Activated CD8-positive, alpha-beta T cell treated with anti-CD3 and anti-CD28 coated beads for 36 hours (primary cell): ENCODE results near the gene ZNF439. TPM values are rescaled to one million over a fixed set of nuclear protein-coding genes. Genes with fewer than 3 reads are reported as not detected.
"Not testable (repeated sequence)": the region's sequence is repeated elsewhere in the genome, so short reads cannot be mapped to it uniquely, and the experiment has no call there.

Source experiments
- ATAC-seq: fragments of 200-7000 bp; cut with Tn5 transposase; one replicate; pipeline ENCODE4 v1.10.0; 2021; ENCODE audit warnings: mild to moderate bottlenecking, moderate library complexity
- CTCF ChIA-PET: fragments of 350-600 bp; sonication (Branson Sonifier 250); formaldehyde crosslinking; loops from one replicate; lab custom pipeline; 2021; ENCODE audit warnings: antibody characterized with exemption; lab: Charles Lee
- POLR2A ChIA-PET: fragments of 350-600 bp; sonication (Branson Sonifier 250); formaldehyde crosslinking; loops from one replicate; lab custom pipeline; 2021; ENCODE audit warnings: antibody characterized with exemption; lab: Charles Lee
- DNase-seq: peaks from one replicate; pipeline ENCODE4 v3.0.0-alpha.2; 2020
- H3K27ac Mint-ChIP-seq: one replicate; pipeline ENCODE4 v1.8.0; 2021; ENCODE audit warnings: mild to moderate bottlenecking, mixed read lengths
- H3K27me3 Mint-ChIP-seq: one replicate; pipeline ENCODE4 v1.8.0; 2021; ENCODE audit warnings: mixed read lengths
- H3K36me3 Mint-ChIP-seq: one replicate; pipeline ENCODE4 v1.8.0; 2021; ENCODE audit warnings: low read depth, mixed read lengths
- H3K4me1 Mint-ChIP-seq: one replicate; pipeline ENCODE4 v1.8.0; 2021; ENCODE audit warnings: low read depth, mixed read lengths
- H3K4me3 Mint-ChIP-seq: one replicate; pipeline ENCODE4 v1.8.0; 2021; ENCODE audit warnings: mild to moderate bottlenecking, moderate library complexity, mixed read lengths
- H3K9me3 Mint-ChIP-seq: one replicate; pipeline ENCODE4 v1.8.0; 2021; ENCODE audit warnings: mixed read lengths
- CTCF ChIP-seq: fragments of 200-600 bp; IDR thresholded peaks from one replicate; pipeline ENCODE4 v1.8.0; 2022; ENCODE audit warnings: antibody characterized with exemption, mild to moderate bottlenecking
- intact Hi-C: fragments of 100-400 bp; cut with micrococcal nuclease; formaldehyde crosslinking; loops from one replicate; pipeline ENCODE4 v1.10.0; 2022
- total RNA-seq, 2 experiments: library from RNA; stranded (reverse); gene quantifications; one replicate each; pipeline ENCODE4 v1.2.3, GENCODE V29; 2021

The ZNF439 gene
- total RNA-seq, 2 experiments from 2014 or later, result 8.7 to 9.6 TPM

GRCh38 chr19:11890634-11891033 lies 42.1 kb downstream of the ZNF439 start:
- DNase-seq (no peak), ATAC-seq (no peak)
- Mint-ChIP-seq H3K4me3 (no peak overlapping the region), H3K36me3 (peaks cover 14% of the 10 kb centered on the region), H3K9me3 (peaks cover 4% of the 10 kb centered on the region), H3K4me1 (peaks cover 21% of the 10 kb centered on the region), H3K27me3 (no peaks in the 10 kb centered on the region), H3K27ac (no peak overlapping the region)
- intact Hi-C loops, result no loop called here
- no peak for TF ChIP-seq CTCF
- CTCF ChIA-PET, result interaction anchor here (1.9 kb wide), 1 partner anchor 98 kb away, joined by 7 read pairs; no protein-coding TSS in a partner anchor
- POLR2A ChIA-PET, result no interaction called here

GRCh38 chr19:11894851-11895250 lies 46.3 kb downstream of the ZNF439 start:
- H3K36me3 Mint-ChIP-seq, result peaks cover 26% of the 10 kb centered on the region
- DNase-seq (no peak), ATAC-seq (no peak)
- peaks cover under 1% of the 10 kb centered on the region for H3K4me1 Mint-ChIP-seq
- peaks cover 12% of the 10 kb centered on the region for H3K9me3 Mint-ChIP-seq
- no peak overlapping the region for H3K27ac Mint-ChIP-seq
- POLR2A ChIA-PET, result no interaction called here
- no peaks in the 10 kb centered on the region for H3K27me3 Mint-ChIP-seq
- CTCF ChIA-PET, result no interaction called here
- TF ChIP-seq CTCF, result no peak
- no peak overlapping the region for H3K4me3 Mint-ChIP-seq
- intact Hi-C loops, result no loop called here

GRCh38 chr19:11902228-11902627 lies 53.7 kb downstream of the ZNF439 start:
- no peaks in the 10 kb centered on the region for H3K27me3 Mint-ChIP-seq
- H3K9me3 Mint-ChIP-seq, result peaks cover 56% of the 10 kb centered on the region
- no peak overlapping the region for H3K4me3 Mint-ChIP-seq
- H3K36me3 Mint-ChIP-seq, result peaks cover 68% of the 10 kb centered on the region
- H3K27ac Mint-ChIP-seq, result no peak overlapping the region
- H3K4me1 Mint-ChIP-seq, result no peaks in the 10 kb centered on the region
- intact Hi-C loops, result no loop called here
- POLR2A ChIA-PET, result no interaction called here
- no peak for TF ChIP-seq CTCF
- CTCF ChIA-PET, result no interaction called here
- no peak for DNase-seq
- no peak for ATAC-seq

GRCh38 chr19:11905928-11906327 lies 57.4 kb downstream of the ZNF439 start:
- ChIA-PET CTCF (interaction anchor here (0.8 kb wide), 1 partner anchor 82 kb away, joined by 3 read pairs; no protein-coding TSS in a partner anchor), POLR2A (no interaction called here)
- intact Hi-C loops, result no loop called here
- H3K27ac Mint-ChIP-seq, result no peak overlapping the region
- no peak for TF ChIP-seq CTCF
- no peak for DNase-seq
- H3K9me3 Mint-ChIP-seq, result peaks cover 68% of the 10 kb centered on the region
- no peak for ATAC-seq
- H3K36me3 Mint-ChIP-seq, result peaks cover 68% of the 10 kb centered on the region
- no peaks in the 10 kb centered on the region for H3K27me3 Mint-ChIP-seq
- no peaks in the 10 kb centered on the region for H3K4me1 Mint-ChIP-seq
- no peak overlapping the region for H3K4me3 Mint-ChIP-seq

- H3K4me3 Mint-ChIP-seq, H3K27ac Mint-ChIP-seq, intact Hi-C loops, POLR2A ChIA-PET, ATAC-seq, H3K4me1 Mint-ChIP-seq, H3K27me3 Mint-ChIP-seq, DNase-seq, CTCF ChIA-PET: not testable (repeated sequence)
- peaks cover 36% of the 10 kb centered on the region for H3K36me3 Mint-ChIP-seq
- peaks cover 51% of the 10 kb centered on the region for H3K9me3 Mint-ChIP-seq
Measured at GRCh38 chr19:11911937-11912336, 63.4 kb downstream of the ZNF439 start.

GRCh38 chr19:11914417-11915051 lies 66.0 kb downstream of the ZNF439 start:
- POLR2A ChIA-PET, intact Hi-C loops, DNase-seq, H3K27me3 Mint-ChIP-seq, H3K4me3 Mint-ChIP-seq, H3K4me1 Mint-ChIP-seq, H3K27ac Mint-ChIP-seq, ATAC-seq: not testable (repeated sequence)
- CTCF ChIA-PET, result interaction anchor here (1.0 to 2.8 kb wide), 2 partner anchors 9 to 74 kb away, joined by 4 to 12 read pairs; no protein-coding TSS in a partner anchor
- peaks cover 29% of the 10 kb centered on the region for H3K9me3 Mint-ChIP-seq
- peaks cover 17% of the 10 kb centered on the region for H3K36me3 Mint-ChIP-seq
